ENCODE results near the gene BEND6.
"Not testable (repeated sequence)": the region's sequence is repeated elsewhere in the genome, so short reads cannot be mapped to it uniquely, and the experiment has no call there.

GRCh38 chr6:57046332-57047256 lies 91.7 kb downstream of the BEND6 start, which contains the start of gene KIAA1586:
- TF ChIP-seq POLR2A (IDR thresholded peaks at IDR 0.05) (peak in 1 of 2 donors; percentile 53), POLR2AphosphoS5 (IDR thresholded peaks at IDR 0.05) (peak in 1 of 3 donors; percentile 21)
- not testable (repeated sequence) for TF ChIP-seq CTCF, EP300 (IDR thresholded peaks at IDR 0.05)
